A549 (cell line): ENCODE measurements around the gene ZNF397. TPM values are rescaled to one million over a fixed set of nuclear protein-coding genes. Genes with fewer than 3 reads are reported as not detected.

Source experiments
- ATAC-seq, 2 experiments: fragments of 200-7000 bp in 1 of 2; fragments of >200 bp in 1 of 2; cut with Nextera tagmentation in 1 of 2; cut with Tn5 transposase in 1 of 2; 3 replicates each; pipeline versions ENCODE4 v1.8.0 to v1.9.1; 2018 to 2020; ENCODE audit warnings: mild to moderate bottlenecking in 1 of 2, moderate library complexity in 1 of 2
- CTCF ChIA-PET: fragments of 300-600 bp; sonication (Branson Sonifier 250); formaldehyde crosslinking; extraction: SDS; loops from one replicate; lab custom pipeline; 2021; ENCODE audit warnings: antibody characterized with exemption, inconsistent platforms; lab: Yijun Ruan, JAX
- POLR2A ChIA-PET: fragments of 350-600 bp; formaldehyde crosslinking; extraction: SDS; loops from one replicate; lab custom pipeline; 2021; ENCODE audit warnings: antibody characterized with exemption, inconsistent platforms; lab: Yijun Ruan, JAX
- DNase-seq, 2 experiments: peaks; one replicate each; pipeline versions ENCODE4 v3.0.0 to v3.0.0-alpha.2; 2011 to 2016; ENCODE audit warnings: low read depth in 1 of 2, low spot score in 1 of 2
- FAIRE-seq: peaks from 2 replicates; lab custom pipeline; 2011; peaks lifted over from hg19 to GRCh38; lab: Jason Lieb, UNC
- H3K27ac ChIP-seq, 2 experiments: fragments of >200 bp; sonication (Bioruptor Twin); formaldehyde crosslinking; 3 replicates each; pipeline ENCODE4 v1.5.1; 2016 to 2017
- H3K4me1 ChIP-seq: fragments of >200 bp; sonication (Bioruptor Twin); formaldehyde crosslinking; 3 replicates; pipeline ENCODE4 v1.6.1; 2016
- H3K4me2 ChIP-seq: fragments of >200 bp; sonication (Bioruptor Twin); formaldehyde crosslinking; 3 replicates; pipeline ENCODE4 v1.6.1; 2016
- H3K4me3 ChIP-seq: fragments of >200 bp; sonication (Bioruptor Twin); formaldehyde crosslinking; 3 replicates; pipeline ENCODE4 v1.5.1; 2016
- H3K9me3 ChIP-seq: fragments of >200 bp; sonication (Bioruptor Twin); formaldehyde crosslinking; 3 replicates; pipeline ENCODE4 v1.6.1; 2016
- ATOH8 ChIP-seq: fragments of 250-450 bp; sonication (Bioruptor Pico); IDR thresholded peaks from 2 replicates; pipeline ENCODE4 v1.5.0; 2020; ENCODE audit warnings: low read depth, mild to moderate bottlenecking, moderate library complexity
- BCL3 ChIP-seq: fragments of >200 bp; sonication (Bioruptor Twin); formaldehyde crosslinking; IDR thresholded peaks from 3 replicates; pipeline ENCODE4 v1.6.1; 2016
- CBX2 ChIP-seq: fragments of 200-600 bp; sonication (generic); IDR thresholded peaks from 2 replicates; pipeline ENCODE4 v1.6.1; 2016; ENCODE audit warnings: low read depth, mild to moderate bottlenecking, borderline replicate concordance
- CBX8 ChIP-seq: fragments of 200-600 bp; sonication (generic); IDR thresholded peaks from 2 replicates; pipeline ENCODE4 v1.6.1; 2016
- CEBPB ChIP-seq, 2 experiments: fragments of >200 bp in 1 of 2; sonication (Bioruptor Twin) in 1 of 2; formaldehyde crosslinking in 1 of 2; IDR thresholded peaks; 2 replicates each; pipeline ENCODE4 v1.6.1; 2012 to 2016
- CHD4 ChIP-seq: fragments of 200-600 bp; sonication (generic); IDR thresholded peaks from 2 replicates; pipeline ENCODE4 v1.6.1; 2016; ENCODE audit warnings: antibody characterized with exemption, mild to moderate bottlenecking, borderline replicate concordance
- E2F6 ChIP-seq: IDR thresholded peaks from 2 replicates; pipeline ENCODE4 v1.6.1; 2012; ENCODE audit warnings: low read depth, borderline replicate concordance
- EP300 ChIP-seq, 2 experiments: fragments of >200 bp; sonication (Bioruptor Twin); formaldehyde crosslinking; IDR thresholded peaks; 2 replicates in 1 of 2; 3 replicates in 1 of 2; pipeline ENCODE4 v1.6.1; 2016 to 2017
- HEYL ChIP-seq: fragments of 250-450 bp; sonication (Bioruptor Pico); IDR thresholded peaks from 2 replicates; pipeline ENCODE4 v1.8.0; 2021; ENCODE audit warnings: mild to moderate bottlenecking, moderate library complexity
- JUN ChIP-seq, 2 experiments: fragments of >200 bp; sonication (Bioruptor Twin); formaldehyde crosslinking; IDR thresholded peaks; 2 replicates in 1 of 2; 3 replicates in 1 of 2; pipeline ENCODE4 v1.6.1; 2016 to 2017
- JUNB ChIP-seq: fragments of >200 bp; sonication (Bioruptor Twin); formaldehyde crosslinking; IDR thresholded peaks from 2 replicates; pipeline ENCODE4 v1.6.1; 2016
- KDM1A ChIP-seq: fragments of 200-600 bp; sonication (generic); IDR thresholded peaks from 2 replicates; pipeline ENCODE4 v1.6.1; 2016; ENCODE audit warnings: low read depth, mild to moderate bottlenecking
- PBX3 ChIP-seq: IDR thresholded peaks from 2 replicates; pipeline ENCODE4 v1.6.1; 2012
- PHF8 ChIP-seq: fragments of 200-600 bp; sonication (generic); IDR thresholded peaks from 2 replicates; pipeline ENCODE4 v1.6.1; 2016; ENCODE audit warnings: low read depth, mild to moderate bottlenecking, antibody characterized with exemption, moderate library complexity, borderline replicate concordance
- POLR2A ChIP-seq: IDR thresholded peaks from 2 replicates; pipeline ENCODE4 v1.6.1; 2012; ENCODE audit warnings: mild to moderate bottlenecking, low read length
- POLR2AphosphoS2 ChIP-seq: conservative IDR thresholded peaks from 2 replicates; pipeline ENCODE4 v1.6.1; 2012; ENCODE audit warnings: low read length, improper control_type of control experiment, inconsistent platforms
- RAD21 ChIP-seq, 2 experiments: fragments of >200 bp in 1 of 2; sonication (Bioruptor Twin) in 1 of 2; formaldehyde crosslinking in 1 of 2; IDR thresholded peaks in 1 of 2; conservative IDR thresholded peaks in 1 of 2; 2 replicates in 1 of 2; 3 replicates in 1 of 2; pipeline ENCODE4 v1.6.1; 2012 to 2018; ENCODE audit warnings: inconsistent platforms in 1 of 2
- RARB ChIP-seq: fragments of 250-450 bp; sonication (Bioruptor Pico); IDR thresholded peaks from 2 replicates; pipeline ENCODE4 v1.8.0; 2021; ENCODE audit warnings: mild to moderate bottlenecking, moderate library complexity
- TP53 ChIP-seq: fragments of 250-450 bp; sonication (Bioruptor Pico); IDR thresholded peaks from 2 replicates; pipeline ENCODE4 v1.5.0; 2021; ENCODE audit warnings: mild to moderate bottlenecking, moderate library complexity
- USF2 ChIP-seq: fragments of 450-650 bp; IDR thresholded peaks from 2 replicates; pipeline ENCODE4 v1.6.1; 2014; ENCODE audit warnings: antibody characterized with exemption
- ZC3H11A ChIP-seq: fragments of 450-650 bp; IDR thresholded peaks from 2 replicates; pipeline ENCODE4 v1.6.1; 2014; ENCODE audit warnings: antibody characterized with exemption, mild to moderate bottlenecking
- ZFP36 ChIP-seq: fragments of 450-650 bp; IDR thresholded peaks from 2 replicates; pipeline ENCODE4 v1.6.1; 2014; ENCODE audit warnings: borderline replicate concordance; ENCODE audit not compliant: partially characterized antibody
- WGBS: methylation state at CpG from one replicate; pipeline ENCODE4 v1.1.6; 2017; ENCODE audit errors: missing lambda C conversion rate; 5-methylcytosine and 5-hydroxymethylcytosine counted together
- polyA minus RNA-seq: library from RNA; depleted of rRNA, polyadenylated mRNA; stranded (reverse); fragments of >200 nt; gene quantifications from 2 replicates; pipeline ENCODE4 v1.2.3, GENCODE V29; 2011; rRNA and poly(A)+ RNA removed
- polyA plus RNA-seq, 4 experiments: library from polyadenylated mRNA; depleted of rRNA in 3 of 4; stranded (reverse); fragments of >200 nt; fragmentation: RNase III in 1 of 4; extraction: RNeasy Plus Mini Kit Qiagen cat#74134 plus additional on column Dnase treatment in 1 of 4; gene quantifications; 2 replicates in 3 of 4; 3 replicates in 1 of 4; pipeline ENCODE4 v1.2.3, GENCODE V29; 2011 to 2017
- TF ChIP-seq, protein P1 (sequence below): IDR thresholded peaks from 2 replicates; pipeline ENCODE4 v1.6.1; 2012
- TF ChIP-seq, protein P2 (sequence below): fragments of 150-350 bp; IDR thresholded peaks from 2 replicates; pipeline ENCODE4 v1.6.1; 2014; ENCODE audit warnings: low read depth, mild to moderate bottlenecking, low read length

Gene ZNF397
- polyA plus RNA-seq (2011; rRNA removed): 8.0 and 11.2 TPM in 2 replicates
- 1.5 TPM in 2 replicates for polyA plus RNA-seq (2012; cell fraction: cytosol; rRNA removed)
- 0.95 and 3.0 TPM in 2 replicates for polyA plus RNA-seq (2012; cell fraction: nucleus; rRNA removed)
- 7.2 to 8.5 TPM (median 7.9 TPM) in 3 replicates for polyA plus RNA-seq (2017; fragmentation: RNase III; extraction: RNeasy Plus Mini Kit Qiagen cat#74134 plus additional on column Dnase treatment)
- 6.2 and 8.0 TPM in 2 replicates for polyA minus RNA-seq

- FAIRE-seq: no peak
- peak within 1 kb of the TSS; percentile 93 to 94 for H3K27ac ChIP-seq
- peak; percentile 100 for ATAC-seq
- H3K4me2 ChIP-seq: peak within 1 kb of the TSS; percentile 67
- POLR2A ChIA-PET: interaction anchor here (0.6 to 1.7 kb wide), 9 partner anchors 8 to 342 kb away, joined by 4 to 18 read pairs (median 5); partner anchors contain the start of genes INO80C, MAPRE2, ZNF24 and ZSCAN30
- H3K4me3 ChIP-seq: peak within 1 kb of the TSS; percentile 67
- H3K4me1 ChIP-seq: no peaks in the 10 kb centered on the region
- CTCF ChIA-PET: no interaction called here
- WGBS: 1% methylated on average over 20 of the region's 60 CpGs
- TF ChIP-seq PHF8 (peak; percentile 80), E2F6 (0 out of 2 replicates have a peak, but pooled peaks have one; percentile 43), BCL3 (no peak), JUN (IDR thresholded peaks at IDR 0.05) (peak in 1 of 2 experiments; percentile 80; a peak in 3 of 5 replicates), POLR2A (peak; percentile 53)
- TF ChIP-seq, protein P1, sequence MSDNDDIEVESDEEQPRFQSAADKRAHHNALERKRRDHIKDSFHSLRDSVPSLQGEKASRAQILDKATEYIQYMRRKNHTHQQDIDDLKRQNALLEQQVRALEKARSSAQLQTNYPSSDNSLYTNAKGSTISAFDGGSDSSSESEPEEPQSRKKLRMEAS: peak; percentile 55
- TF ChIP-seq, protein P2, sequence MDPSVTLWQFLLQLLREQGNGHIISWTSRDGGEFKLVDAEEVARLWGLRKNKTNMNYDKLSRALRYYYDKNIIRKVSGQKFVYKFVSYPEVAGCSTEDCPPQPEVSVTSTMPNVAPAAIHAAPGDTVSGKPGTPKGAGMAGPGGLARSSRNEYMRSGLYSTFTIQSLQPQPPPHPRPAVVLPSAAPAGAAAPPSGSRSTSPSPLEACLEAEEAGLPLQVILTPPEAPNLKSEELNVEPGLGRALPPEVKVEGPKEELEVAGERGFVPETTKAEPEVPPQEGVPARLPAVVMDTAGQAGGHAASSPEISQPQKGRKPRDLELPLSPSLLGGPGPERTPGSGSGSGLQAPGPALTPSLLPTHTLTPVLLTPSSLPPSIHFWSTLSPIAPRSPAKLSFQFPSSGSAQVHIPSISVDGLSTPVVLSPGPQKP: no peak
- TF ChIP-seq, all 56 proteins: peak for 5
- peak; percentile 82 to 94 for DNase-seq
- peaks cover 45% of the 10 kb centered on the region for H3K9me3 ChIP-seq
Measured at GRCh38 chr18:35240664-35241447, at the start of gene ZNF397. Gene ZNF397 (plus strand): TSS chr18:35241034. CDS start chr18:35242471, 1,437 bp downstream.

- 77% methylated on average over 5 of the region's 5 CpGs for WGBS
- Histone ChIP-seq H3K4me2 (no peak overlapping the region), H3K9me3 (no peaks in the 10 kb centered on the region), H3K4me3 (no peak overlapping the region), H3K27ac (no peak overlapping the region), H3K4me1 (no peaks in the 10 kb centered on the region)
- TF ChIP-seq KDM1A: no peak
- TF ChIP-seq EP300 (IDR thresholded peaks at IDR 0.05): no peak
- TF ChIP-seq RARB: no peak
- TF ChIP-seq RAD21 (conservative IDR thresholded peaks at IDR 0.05 in 1 of 2, IDR thresholded peaks at IDR 0.05 in 1 of 2): no peak
- TF ChIP-seq CHD4: no peak
- no peak for TF ChIP-seq TP53 (CRISPR knock-in tag)
- no peak for TF ChIP-seq PBX3
- TF ChIP-seq, protein P1: no peak
- no peak for TF ChIP-seq POLR2AphosphoS2
- no peak for TF ChIP-seq USF2
- no peak for TF ChIP-seq ZC3H11A
- TF ChIP-seq CEBPB (IDR thresholded peaks at IDR 0.05): no peak
- no peak for TF ChIP-seq CBX8
- TF ChIP-seq HEYL: no peak
- TF ChIP-seq ZFP36: no peak
- TF ChIP-seq JUNB: no peak
- TF ChIP-seq, protein P2: no peak
- no peak for TF ChIP-seq CBX2
- TF ChIP-seq ATOH8 (CRISPR knock-in tag): no peak
- ChIA-PET CTCF (no interaction called here), POLR2A (no interaction called here)
- FAIRE-seq: no peak
- ATAC-seq: no peak
- no peak for DNase-seq
Measured at GRCh38 chr18:35191698-35192025, 49.2 kb upstream of the ZNF397 start.
